Ishikawa (cell line): ENCODE measurements around the gene MPZ.

Source experiments
- CEBPB ChIP-seq: IDR thresholded peaks from 2 replicates; pipeline ENCODE4 v1.6.1; 2012
- EP300 ChIP-seq: IDR thresholded peaks from 2 replicates; pipeline ENCODE4 v1.6.1; 2012; ENCODE audit warnings: borderline replicate concordance
- RAD21 ChIP-seq: IDR thresholded peaks from 2 replicates; pipeline ENCODE4 v1.6.1; 2012; ENCODE audit warnings: low read depth

GRCh38 chr1:161335796-161336195 is 26.0 kb upstream of the MPZ start:
- TF ChIP-seq CEBPB: no peak
- TF ChIP-seq EP300: no peak
- TF ChIP-seq RAD21: no peak
